IPS-18c (cell line): ENCODE measurements around the gene HCRT.
"Not testable (repeated sequence)": the region's sequence is repeated elsewhere in the genome, so short reads cannot be mapped to it uniquely, and the experiment has no call there.

Experiments
- H3K4me3 ChIP-seq: 2 replicates; pipeline ENCODE4 v1.7.0; 2013; ENCODE audit warnings: low read depth, mild to moderate bottlenecking, low read length, moderate library complexity; ENCODE audit not compliant: insufficient read depth
- H3K9me3 ChIP-seq: one replicate; pipeline ENCODE4 v1.6.1; 2013; ENCODE audit warnings: mild to moderate bottlenecking, low read length, moderate library complexity; ENCODE audit not compliant: control insufficient read depth, insufficient read depth

Gene HCRT

GRCh38 chr17:42163696-42164407 is 21.4 kb downstream of the HCRT start:
- H3K9me3 ChIP-seq = no peaks in the 10 kb centered on the region
- no peak overlapping the region for H3K4me3 ChIP-seq

DNA sequence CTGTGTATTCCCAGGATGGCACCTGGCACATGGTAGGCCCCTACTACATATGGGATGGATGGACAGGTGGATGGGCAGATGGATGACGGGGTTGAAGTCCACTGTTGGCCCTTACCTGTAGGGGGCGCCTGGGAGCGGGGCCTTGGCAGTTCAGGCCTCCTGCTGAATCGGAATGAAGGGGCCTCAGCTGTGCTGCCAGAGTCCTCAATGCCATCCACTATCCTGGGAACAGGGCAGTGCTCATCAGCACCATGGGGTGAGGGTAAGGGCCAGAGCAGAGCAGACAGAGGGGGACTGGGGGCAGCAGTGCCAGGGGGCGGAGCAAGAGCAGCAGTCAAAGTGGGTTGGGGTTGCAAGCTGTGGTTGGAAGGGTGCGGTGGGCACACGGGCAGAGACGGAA is 22.1 kb downstream of the HCRT start:
- H3K9me3 ChIP-seq = no peaks in the 10 kb centered on the region
- H3K4me3 ChIP-seq = no peak overlapping the region

- Histone ChIP-seq H3K4me3 (no peak overlapping the region), H3K9me3 (no peaks in the 10 kb centered on the region)
Measured at GRCh38 chr17:42160531-42160910, 24.7 kb downstream of the HCRT start.

DNA sequence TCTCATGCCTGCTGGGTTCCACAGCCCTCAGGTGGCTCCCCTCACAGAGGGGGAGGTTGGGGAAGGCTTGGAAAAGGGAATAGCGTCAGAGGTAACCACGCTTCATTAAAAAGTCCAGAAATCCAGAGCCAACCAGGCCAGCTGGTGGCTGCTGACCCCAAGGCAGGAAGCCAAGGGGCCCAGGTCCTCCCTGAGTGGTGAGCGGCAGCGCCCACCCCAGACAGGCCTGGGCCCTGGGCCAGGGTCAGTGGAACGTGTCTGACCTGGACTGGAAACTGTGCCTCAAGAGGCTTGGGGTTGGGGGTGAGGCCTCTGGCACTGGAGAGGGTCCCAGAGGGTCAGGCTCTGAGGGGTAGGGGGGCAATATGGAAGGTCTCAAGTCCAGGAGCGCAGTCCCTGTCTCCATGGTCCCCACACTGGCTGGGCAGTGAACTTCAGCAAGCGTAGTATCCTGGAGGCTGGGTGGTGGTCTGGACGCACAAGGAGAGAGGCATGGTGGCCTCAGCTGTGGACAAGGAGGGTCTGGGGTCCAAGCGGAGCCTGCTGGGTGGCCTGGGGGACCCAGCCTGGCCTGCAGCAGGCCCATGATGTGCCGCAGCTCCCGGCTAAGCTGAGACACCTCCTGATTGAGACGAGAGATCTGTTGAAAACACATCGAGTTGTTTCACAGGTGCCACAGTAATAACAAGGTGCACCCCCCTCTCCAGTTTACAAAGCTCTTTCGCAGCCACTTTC is 25.3 kb downstream of the HCRT start:
- no peak overlapping the region for H3K4me3 ChIP-seq
- H3K9me3 ChIP-seq = no peaks in the 10 kb centered on the region

GRCh38 chr17:42155614-42156045 is 29.6 kb downstream of the HCRT start:
- Histone ChIP-seq H3K9me3 (no peaks in the 10 kb centered on the region), H3K4me3 (peak overlapping the region; percentile 53)

DNA sequence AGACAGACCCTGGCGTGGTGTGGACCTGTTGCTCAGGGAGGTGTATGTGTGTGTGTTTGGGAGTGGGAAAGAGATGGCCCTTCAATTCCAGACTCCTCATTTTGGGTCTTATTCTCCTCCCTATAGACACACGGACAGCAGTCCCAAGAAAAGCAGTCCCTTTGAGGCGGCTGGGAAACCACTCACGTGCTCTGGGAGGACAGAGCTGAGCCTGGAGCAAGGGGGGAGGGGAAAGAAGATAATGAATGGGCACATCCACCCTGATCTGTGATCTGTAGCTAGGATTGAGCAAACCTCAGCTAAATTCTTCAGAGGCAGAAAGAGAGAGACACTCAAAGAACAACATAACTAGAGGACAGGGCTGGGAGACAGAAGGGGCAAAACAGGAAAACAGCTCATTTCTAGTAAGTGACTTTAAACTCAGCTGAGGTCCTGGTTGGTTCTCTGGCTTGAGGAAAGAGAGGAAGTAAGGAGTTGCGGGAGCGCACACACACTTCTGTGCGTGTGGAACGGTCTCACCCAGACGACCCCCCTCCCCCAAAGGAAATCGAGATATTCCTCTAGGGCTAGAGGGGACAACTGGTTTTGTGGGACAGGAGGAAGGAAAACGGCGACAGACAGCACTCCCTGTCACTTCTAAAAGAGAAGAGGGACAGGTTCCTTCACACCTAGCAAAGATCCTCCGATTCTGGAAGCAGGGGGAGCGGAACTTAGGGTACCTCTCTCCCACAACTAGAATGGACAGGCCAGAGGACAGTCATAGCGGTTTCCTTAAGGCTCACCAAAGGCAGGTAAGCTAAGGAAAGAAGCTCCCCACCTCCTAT is 31.1 kb downstream of the HCRT start:
- Histone ChIP-seq H3K9me3 (no peaks in the 10 kb centered on the region), H3K4me3 (peak overlapping the region; percentile 93)

DNA sequence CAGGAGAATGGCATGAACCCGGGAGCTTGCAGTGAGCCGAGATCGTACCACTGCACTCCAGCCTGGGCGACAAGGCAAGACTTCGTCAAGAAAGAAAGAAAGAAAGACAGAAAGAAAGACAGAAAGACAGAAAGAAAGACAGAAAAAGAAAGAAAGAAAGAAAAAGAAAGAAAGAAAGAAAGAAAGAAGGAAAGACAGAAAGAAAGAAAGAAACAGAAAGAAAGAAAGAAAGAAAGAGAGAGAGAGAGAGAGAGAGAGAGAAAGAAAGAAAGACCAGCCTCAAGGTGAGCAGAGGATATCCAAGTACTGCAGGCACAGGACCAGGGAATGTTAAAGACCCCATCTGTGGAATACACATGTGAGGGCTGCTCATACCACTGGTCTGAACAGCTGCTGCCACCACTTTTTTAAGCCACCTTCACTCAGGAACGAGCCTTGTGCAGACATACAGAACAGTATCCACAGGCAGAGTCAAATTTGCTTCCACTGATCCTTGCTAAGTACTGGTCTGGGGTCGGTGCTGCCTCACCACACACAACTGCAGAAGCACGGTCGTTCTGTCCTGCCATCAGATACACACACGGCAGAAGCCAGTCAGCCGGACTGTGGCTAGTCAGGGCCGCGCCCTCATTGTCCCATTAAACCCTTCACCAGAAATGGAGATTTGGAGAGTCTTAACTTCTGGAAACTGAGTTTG is 38.2 kb downstream of the HCRT start:
- no peaks in the 10 kb centered on the region for H3K9me3 ChIP-seq
- H3K4me3 ChIP-seq = no peak overlapping the region

DNA sequence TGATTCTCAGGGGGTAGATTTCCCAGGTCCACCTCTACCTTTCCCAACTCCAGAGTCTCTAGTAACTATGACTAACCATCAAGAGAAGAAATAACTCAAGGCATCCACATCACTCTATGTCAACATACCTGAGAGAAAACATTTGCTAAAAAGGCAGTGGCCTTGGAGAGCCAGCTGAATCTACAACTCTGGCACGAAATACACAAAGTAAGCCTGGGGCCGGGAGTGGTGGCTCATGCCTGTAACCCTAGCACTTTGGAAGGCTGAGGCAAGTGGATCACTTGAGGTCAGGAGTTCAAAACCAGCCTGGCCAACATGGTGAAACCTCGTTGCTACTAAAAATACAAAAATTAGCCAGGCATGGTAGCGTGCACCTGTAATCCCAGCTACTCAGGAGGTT is 42.1 kb downstream of the HCRT start:
- H3K9me3 ChIP-seq, H3K4me3 ChIP-seq: not testable (repeated sequence)

DNA sequence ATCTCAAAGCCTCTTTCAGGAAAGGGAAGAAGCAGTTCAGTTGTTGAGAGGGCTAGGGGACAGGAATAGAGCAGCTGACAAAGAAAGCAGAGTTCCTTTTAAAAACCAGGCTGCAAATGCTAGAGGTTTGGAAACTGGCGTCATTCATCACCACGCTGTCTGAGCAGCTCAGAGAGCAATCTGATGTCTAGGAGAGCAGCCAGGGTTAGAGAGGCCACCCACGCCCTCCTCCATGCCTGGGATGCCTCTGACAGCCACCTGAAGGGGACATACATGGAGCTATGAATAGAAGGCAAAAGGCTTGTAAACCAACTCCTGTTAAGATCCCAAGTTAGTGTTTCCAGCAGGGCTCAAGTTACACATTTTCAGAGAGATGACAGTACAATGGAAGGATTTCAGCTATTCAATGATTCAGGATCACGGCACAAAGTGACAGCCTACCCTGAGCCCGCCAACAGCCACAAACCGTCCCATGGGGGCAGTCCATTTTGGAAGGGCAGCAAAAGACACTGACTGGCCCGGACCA is 42.8 kb downstream of the HCRT start:
- Histone ChIP-seq H3K9me3 (no peaks in the 10 kb centered on the region), H3K4me3 (no peak overlapping the region)

DNA sequence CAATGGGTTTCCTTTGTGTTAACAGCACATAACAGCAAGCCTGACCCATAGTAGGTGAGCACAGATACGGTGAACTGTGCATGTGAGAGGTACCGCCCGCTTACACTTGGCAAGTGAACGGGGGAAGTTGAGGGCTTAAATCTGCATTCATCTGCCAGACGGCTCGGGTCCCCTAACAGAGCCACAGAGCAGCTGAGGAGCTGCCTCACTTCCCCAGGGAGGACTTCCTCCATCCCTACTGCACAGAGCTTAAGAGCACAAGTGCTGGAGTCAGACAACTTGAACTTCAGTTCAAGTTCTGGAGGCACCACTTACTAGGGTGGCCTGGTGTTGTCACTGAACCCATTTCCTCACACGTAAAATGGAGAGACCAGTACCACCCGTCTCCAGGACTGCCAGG is 43.9 kb downstream of the HCRT start:
- no peak overlapping the region for H3K4me3 ChIP-seq
- no peaks in the 10 kb centered on the region for H3K9me3 ChIP-seq

DNA sequence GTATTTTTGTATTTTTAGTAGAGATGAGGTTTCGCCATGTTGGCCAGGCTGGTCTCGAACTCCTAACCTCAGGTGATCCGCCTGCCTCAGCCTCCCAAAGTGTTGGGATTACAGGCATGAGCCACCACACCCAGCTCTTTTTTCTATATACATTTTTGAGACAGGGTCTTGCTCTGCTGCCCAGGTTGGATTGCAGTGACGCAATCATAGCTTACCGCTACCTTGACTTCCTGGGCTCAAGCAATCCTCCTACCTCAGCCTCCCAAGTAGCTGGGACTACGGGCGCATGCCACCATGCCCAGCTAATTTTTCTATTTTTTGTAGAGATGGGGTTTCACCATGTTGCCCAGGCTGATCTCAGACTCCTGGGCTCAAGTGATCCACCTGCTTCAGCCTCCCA is 44.6 kb downstream of the HCRT start:
- H3K9me3 ChIP-seq, H3K4me3 ChIP-seq: not testable (repeated sequence)

- Histone ChIP-seq H3K4me3 (no peak overlapping the region), H3K9me3 (no peaks in the 10 kb centered on the region)
Measured at GRCh38 chr17:42138749-42139492, 46.3 kb downstream of the HCRT start.

DNA sequence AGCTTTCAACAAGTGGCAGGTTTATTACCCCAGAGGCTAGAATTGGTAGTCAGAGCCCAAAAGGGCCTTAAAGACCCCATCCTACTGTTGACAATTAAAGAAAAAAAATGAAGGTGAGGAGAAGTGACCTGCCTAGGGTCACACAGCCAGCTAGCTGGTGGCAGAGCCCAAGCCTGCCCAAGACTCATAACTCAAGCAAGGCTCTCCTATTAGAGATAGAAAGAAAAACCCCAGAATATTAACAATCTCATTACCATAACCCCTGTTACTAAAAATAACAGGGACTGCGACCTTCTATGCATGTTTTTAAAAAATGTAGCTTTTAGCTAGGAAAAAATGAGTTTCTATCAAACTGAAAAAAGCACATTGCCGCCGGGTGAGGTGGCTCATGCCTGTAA is 48.6 kb downstream of the HCRT start:
- no peak overlapping the region for H3K4me3 ChIP-seq
- H3K9me3 ChIP-seq = no peaks in the 10 kb centered on the region

DNA sequence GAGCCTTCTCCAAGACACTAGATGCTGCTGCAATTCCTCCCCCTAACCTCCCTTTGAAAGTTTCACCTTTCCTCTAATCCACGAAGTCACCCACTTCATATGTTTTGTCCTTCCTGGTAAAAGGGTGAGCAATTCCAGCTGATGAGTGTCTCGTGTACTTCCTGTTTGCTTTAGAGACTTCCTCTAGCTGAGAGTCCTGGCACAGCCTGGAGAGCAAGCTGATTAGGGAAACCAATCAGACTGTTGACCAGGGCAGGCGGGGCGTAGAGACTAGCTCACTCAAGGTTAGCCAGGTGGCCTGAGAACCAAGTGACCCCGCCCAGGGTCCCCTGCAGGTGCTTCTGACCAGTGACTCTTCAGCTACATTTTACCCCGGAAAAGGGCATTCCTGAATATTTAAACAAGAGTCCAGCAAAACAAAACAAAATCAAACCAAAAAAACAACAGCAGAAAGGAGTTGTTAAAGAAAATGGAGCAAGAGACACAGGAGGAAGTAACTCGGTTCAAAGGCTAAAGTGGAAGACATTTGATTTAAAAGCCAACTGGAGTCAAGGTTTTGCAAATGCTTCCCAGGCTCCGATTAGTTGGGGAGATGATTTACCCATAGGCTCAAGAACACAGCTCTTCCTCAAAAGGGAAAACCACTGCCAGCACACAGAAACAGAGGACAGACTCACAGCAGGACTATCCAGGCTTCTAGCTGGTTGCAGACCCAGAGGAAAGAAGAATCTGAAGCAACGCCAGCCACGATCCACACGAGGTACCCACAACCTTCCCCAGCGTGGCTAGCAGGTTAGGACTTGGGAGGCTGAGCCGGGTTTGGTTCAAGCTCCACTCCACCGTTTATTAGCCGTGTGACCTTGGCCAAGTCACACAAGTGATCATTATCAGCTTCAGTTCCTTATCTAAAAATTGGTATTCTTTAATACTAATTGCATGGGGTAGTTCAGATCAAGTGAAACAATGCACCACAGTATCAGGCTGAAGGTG is 49.3 kb downstream of the HCRT start:
- Histone ChIP-seq H3K9me3 (no peaks in the 10 kb centered on the region), H3K4me3 (no peak overlapping the region)

DNA sequence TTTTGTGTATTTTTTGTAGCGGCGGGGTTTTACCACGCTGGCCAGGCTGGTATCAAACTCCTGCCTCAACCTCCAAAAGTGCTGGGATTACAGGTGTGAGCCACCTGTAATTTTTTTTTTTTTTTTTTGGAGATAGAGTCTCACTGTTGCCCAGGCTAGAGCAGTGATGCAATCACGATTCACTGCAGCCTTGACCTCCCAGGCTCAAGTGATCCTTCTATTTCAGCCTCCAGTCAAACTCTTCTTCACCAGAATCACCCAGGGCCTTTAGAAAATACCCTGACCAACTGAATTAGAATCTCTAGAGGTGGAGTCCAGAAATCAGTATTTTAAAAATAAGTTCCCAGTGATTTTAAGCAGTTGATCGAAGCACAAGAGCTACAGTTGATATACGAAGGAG is 50.1 kb downstream of the HCRT start:
- Histone ChIP-seq H3K9me3 (no peaks in the 10 kb centered on the region), H3K4me3 (no peak overlapping the region)
